SU-DHL-6 (cell line): ENCODE measurements around the gene ARMH3.

ENCODE experiments used
- H2AFZ ChIP-seq: fragments of 200-600 bp; sonication (generic); 2 replicates; pipeline ENCODE4 v1.6.1; 2014; ENCODE audit warnings: low read depth, mild to moderate bottlenecking, moderate library complexity, mixed read lengths, antibody characterized with exemption, low read length; ENCODE audit not compliant: severe bottlenecking
- H3F3A ChIP-seq: fragments of 200-600 bp; shearing (Covaris generic); 2 replicates; pipeline ENCODE4 v1.6.0; 2016; ENCODE audit warnings: antibody characterized with exemption, mild to moderate bottlenecking; ENCODE audit not compliant: insufficient read depth
- H3K27ac ChIP-seq: fragments of 200-600 bp; sonication (generic); 2 replicates; pipeline ENCODE4 v1.5.1; 2016; ENCODE audit warnings: low read depth, mild to moderate bottlenecking, low read length, moderate library complexity, mixed read lengths
- H3K27me3 ChIP-seq: fragments of 200-600 bp; sonication (generic), shearing (Covaris generic); 2 replicates; pipeline ENCODE4 v1.6.0; 2014; ENCODE audit warnings: mild to moderate bottlenecking, low read length
- H3K36me3 ChIP-seq: fragments of 200-600 bp; sonication (generic); 2 replicates; pipeline ENCODE4 v1.6.1; 2014; ENCODE audit warnings: mild to moderate bottlenecking, low read length, mixed read lengths
- H3K4me2 ChIP-seq: fragments of 300-600, 200-600 bp; shearing (Covaris generic), sonication (generic); 2 replicates; pipeline ENCODE4 v1.6.0; 2014; ENCODE audit warnings: low read length, low read depth, mild to moderate bottlenecking; ENCODE audit not compliant: poor library complexity, severe bottlenecking
- H3K4me3 ChIP-seq: fragments of 200-600 bp; sonication (generic); 2 replicates; pipeline ENCODE4 v1.5.1; 2014; ENCODE audit warnings: antibody characterized with exemption, low read length, mild to moderate bottlenecking, mixed read lengths; ENCODE audit not compliant: insufficient read depth, poor library complexity, severe bottlenecking
- H3K79me2 ChIP-seq: fragments of 200-600 bp; sonication (generic); 2 replicates; pipeline ENCODE4 v1.6.1; 2014; ENCODE audit warnings: mild to moderate bottlenecking, low read length, moderate library complexity; ENCODE audit not compliant: insufficient read depth
- H3K9ac ChIP-seq: fragments of 200-600 bp; sonication (generic); 2 replicates; pipeline ENCODE4 v1.7.0; 2014; ENCODE audit warnings: mild to moderate bottlenecking, low read length
- H3K9me2 ChIP-seq: fragments of 200-600 bp; sonication (generic); replicated peaks from 2 replicates; pipeline ENCODE4 v1.6.1; 2014; ENCODE audit warnings: low read length; ENCODE audit not compliant: insufficient read depth
- H3K9me3 ChIP-seq: fragments of 200-600 bp; sonication (generic); 2 replicates; pipeline ENCODE4 v1.6.1; 2014; ENCODE audit warnings: low read length, mixed read lengths; ENCODE audit not compliant: insufficient read depth
- H4K20me1 ChIP-seq: fragments of 200-600 bp; sonication (generic); 2 replicates; pipeline ENCODE4 v1.6.1; 2014; ENCODE audit warnings: low read depth, mild to moderate bottlenecking, antibody characterized with exemption, low read length, moderate library complexity, mixed read lengths
- CTCF ChIP-seq: fragments of 200-600 bp; sonication (generic); IDR thresholded peaks from one replicate; pipeline ENCODE4 v1.5.1; 2017; ENCODE audit warnings: antibody characterized with exemption, mild to moderate bottlenecking, low read length, moderate library complexity; ENCODE audit not compliant: insufficient read depth, poor library complexity, severe bottlenecking
- EZH2phosphoT487 ChIP-seq: fragments of 200-600 bp; sonication (generic), shearing (Covaris generic); conservative IDR thresholded peaks from 2 replicates; pipeline ENCODE4 v1.6.1; 2018; ENCODE audit warnings: mild to moderate bottlenecking, antibody characterized with exemption, low read length, moderate library complexity, mixed read lengths

The ARMH3 gene

GRCh38 chr10:101829561-101830315 is 226.2 kb downstream of the ARMH3 start:
- H3K9ac ChIP-seq: peak overlapping the region; percentile 37
- H3K27ac ChIP-seq: peak overlapping the region; percentile 89
- no peaks in the 10 kb centered on the region for H3K27me3 ChIP-seq

GRCh38 chr10:101828766-101829551 is 227.0 kb downstream of the ARMH3 start:
- H3K9me3 ChIP-seq: no peaks in the 10 kb centered on the region
- H4K20me1 ChIP-seq: no peaks in the 10 kb centered on the region
- no peaks in the 10 kb centered on the region for H3K9me2 ChIP-seq
- H3F3A ChIP-seq: peaks cover 6% of the 10 kb centered on the region
- no peak for TF ChIP-seq CTCF
- H3K9ac ChIP-seq: no peak overlapping the region
- H3K4me2 ChIP-seq: no peak overlapping the region
- no peaks in the 10 kb centered on the region for H3K79me2 ChIP-seq
- no peaks in the 10 kb centered on the region for H3K27me3 ChIP-seq
- H2AFZ ChIP-seq: no peak overlapping the region
- H3K27ac ChIP-seq: no peak overlapping the region
- no peak overlapping the region for H3K4me3 ChIP-seq
- H3K36me3 ChIP-seq: no peaks in the 10 kb centered on the region

More at GRCh38 chr10:101829561-101830315, 226.2 kb downstream of the ARMH3 start:
- Histone ChIP-seq H3K4me2 (peak overlapping the region; percentile 90), H2AFZ (peak overlapping the region; percentile 69), H3K79me2 (no peaks in the 10 kb centered on the region), H3K9me3 (no peaks in the 10 kb centered on the region), H4K20me1 (no peaks in the 10 kb centered on the region), H3K36me3 (no peaks in the 10 kb centered on the region), H3K4me3 (peak overlapping the region; percentile 22), H3F3A (peaks cover 6% of the 10 kb centered on the region), H3K9me2 (no peaks in the 10 kb centered on the region)
- TF ChIP-seq EZH2phosphoT487 (no peak), CTCF (no peak)

DNA sequence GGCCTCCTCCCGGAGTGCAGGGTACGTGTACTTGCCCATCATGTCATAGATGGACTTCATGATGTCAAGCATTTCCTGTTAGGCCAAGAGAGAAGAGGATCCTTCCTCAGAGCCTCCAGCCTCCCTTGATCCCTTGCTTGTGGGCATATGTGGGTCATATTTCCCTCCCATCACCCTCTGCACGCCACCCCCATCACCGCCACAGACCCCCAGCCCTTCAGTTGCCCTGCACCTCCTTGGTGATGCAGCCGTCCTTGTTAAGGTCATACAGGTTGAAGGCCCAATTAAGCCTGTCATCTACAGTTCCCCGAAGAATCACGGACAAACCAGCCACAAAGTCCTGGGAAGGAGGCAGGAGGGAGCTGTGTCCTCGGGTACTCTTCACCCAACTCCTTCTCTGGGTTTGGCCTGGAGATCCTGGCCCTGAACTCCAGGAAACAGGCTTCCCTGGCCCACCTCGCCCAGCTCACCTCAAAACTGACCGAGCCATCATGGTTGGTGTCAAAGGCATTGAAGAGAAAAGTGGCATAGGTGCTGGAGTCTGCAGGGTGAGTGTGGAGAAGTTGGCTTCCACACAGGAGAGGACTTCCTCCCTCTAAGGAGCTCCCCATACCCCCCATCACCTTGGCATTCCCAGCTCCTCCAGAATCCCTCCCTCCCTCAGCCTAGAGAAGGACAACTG is 227.9 kb downstream of the ARMH3 start:
- no peaks in the 10 kb centered on the region for H3K79me2 ChIP-seq
- H3K9me3 ChIP-seq: no peaks in the 10 kb centered on the region
- H3K4me2 ChIP-seq: no peak overlapping the region
- no peaks in the 10 kb centered on the region for H3K27me3 ChIP-seq
- no peaks in the 10 kb centered on the region for H4K20me1 ChIP-seq
- no peaks in the 10 kb centered on the region for H3K9me2 ChIP-seq
- H3K36me3 ChIP-seq: no peaks in the 10 kb centered on the region
- H3K27ac ChIP-seq: no peak overlapping the region
- H2AFZ ChIP-seq: no peak overlapping the region
- H3K4me3 ChIP-seq: no peak overlapping the region
- no peak for TF ChIP-seq CTCF
- no peak for TF ChIP-seq EZH2phosphoT487
- peaks cover 6% of the 10 kb centered on the region for H3F3A ChIP-seq
- H3K9ac ChIP-seq: no peak overlapping the region
